Transverse colon (tissue), 4 donors: ENCODE results near the gene CASK.

ENCODE experiments used
- POLR2A ChIP-seq: fragments of 450-650 bp; IDR thresholded peaks from one replicate; pipeline ENCODE4 v1.6.1; 2016; ENCODE audit warnings: antibody characterized with exemption, mild to moderate bottlenecking, moderate library complexity
- POLR2AphosphoS5 ChIP-seq, 3 donors: sonication (generic); formaldehyde crosslinking; IDR thresholded peaks; one replicate each; pipeline ENCODE4 v1.6.1; 2016; ENCODE audit warnings: antibody characterized with exemption in 3 of 3
- TF ChIP-seq, protein P1 (sequence below), 5 experiments: fragments of 200-600 bp in 3 of 5; fragments of 450-650 bp in 2 of 5; sonication (generic) in 3 of 5; IDR thresholded peaks; 1 replicate in 2 of 5; 2 replicates in 3 of 5; pipeline ENCODE4 v1.5.1; 2016 to 2017; ENCODE audit warnings: antibody characterized with exemption in 5 of 5, inconsistent platforms in 3 of 5, mild to moderate bottlenecking in 2 of 5, moderate library complexity in 1 of 5

DNA sequence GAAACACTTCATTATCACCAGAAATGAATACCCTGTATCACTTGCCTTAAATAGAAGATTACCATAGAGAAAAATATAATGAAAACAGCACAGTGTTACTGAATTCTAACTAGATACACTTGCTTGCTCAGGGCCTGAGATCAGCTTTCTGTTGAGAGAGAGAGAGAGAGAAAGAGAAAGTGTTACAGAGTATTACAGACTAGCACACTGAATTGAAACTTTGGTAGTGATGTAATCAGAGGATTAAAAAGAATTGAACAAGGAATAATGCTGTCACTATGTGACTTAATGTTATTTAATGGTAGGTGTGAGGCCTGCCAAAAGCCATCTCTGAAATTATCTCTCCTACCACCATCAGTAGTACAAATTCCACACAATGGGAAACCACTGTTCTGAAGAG, 35.5 kb upstream of the CASK start:
- TF ChIP-seq POLR2A (no peak), POLR2AphosphoS5 (IDR thresholded peaks at IDR 0.05) (no peak)
- TF ChIP-seq, protein P1, sequence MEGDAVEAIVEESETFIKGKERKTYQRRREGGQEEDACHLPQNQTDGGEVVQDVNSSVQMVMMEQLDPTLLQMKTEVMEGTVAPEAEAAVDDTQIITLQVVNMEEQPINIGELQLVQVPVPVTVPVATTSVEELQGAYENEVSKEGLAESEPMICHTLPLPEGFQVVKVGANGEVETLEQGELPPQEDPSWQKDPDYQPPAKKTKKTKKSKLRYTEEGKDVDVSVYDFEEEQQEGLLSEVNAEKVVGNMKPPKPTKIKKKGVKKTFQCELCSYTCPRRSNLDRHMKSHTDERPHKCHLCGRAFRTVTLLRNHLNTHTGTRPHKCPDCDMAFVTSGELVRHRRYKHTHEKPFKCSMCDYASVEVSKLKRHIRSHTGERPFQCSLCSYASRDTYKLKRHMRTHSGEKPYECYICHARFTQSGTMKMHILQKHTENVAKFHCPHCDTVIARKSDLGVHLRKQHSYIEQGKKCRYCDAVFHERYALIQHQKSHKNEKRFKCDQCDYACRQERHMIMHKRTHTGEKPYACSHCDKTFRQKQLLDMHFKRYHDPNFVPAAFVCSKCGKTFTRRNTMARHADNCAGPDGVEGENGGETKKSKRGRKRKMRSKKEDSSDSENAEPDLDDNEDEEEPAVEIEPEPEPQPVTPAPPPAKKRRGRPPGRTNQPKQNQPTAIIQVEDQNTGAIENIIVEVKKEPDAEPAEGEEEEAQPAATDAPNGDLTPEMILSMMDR (IDR thresholded peaks at IDR 0.05): no peak
